ENCODE data around the gene MAP2K2.

- TF ChIP-seq CTCF (IDR thresholded peaks at IDR 0.05) (no peak), POLR2A (IDR thresholded peaks at IDR 0.05) (no peak)
These were observed 23.1 kb downstream of the MAP2K2 start for GRCh38 chr19:4100647-4101495.
